ENCODE measurements around the gene MALAT1.
"Not testable (repeated sequence)": the region's sequence is repeated elsewhere in the genome, so short reads cannot be mapped to it uniquely, and the experiment has no call there.

The MALAT1 gene

GRCh38 chr11:65499713-65500386, 1.0 kb downstream of the MALAT1 start:
- DNase-seq = no peak

GRCh38 chr11:65500387-65501185, 1.7 kb downstream of the MALAT1 start:
- DNase-seq = no peak

DNA sequence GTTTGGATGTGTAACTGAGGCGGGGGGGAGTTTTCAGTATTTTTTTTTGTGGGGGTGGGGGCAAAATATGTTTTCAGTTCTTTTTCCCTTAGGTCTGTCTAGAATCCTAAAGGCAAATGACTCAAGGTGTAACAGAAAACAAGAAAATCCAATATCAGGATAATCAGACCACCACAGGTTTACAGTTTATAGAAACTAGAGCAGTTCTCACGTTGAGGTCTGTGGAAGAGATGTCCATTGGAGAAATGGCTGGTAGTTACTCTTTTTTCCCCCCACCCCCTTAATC, 2.3 kb downstream of the MALAT1 start:
- DNase-seq = no peak

- no peak for DNase-seq
These were observed 2.8 kb downstream of the MALAT1 start for GRCh38 chr11:65501472-65502273.

DNA sequence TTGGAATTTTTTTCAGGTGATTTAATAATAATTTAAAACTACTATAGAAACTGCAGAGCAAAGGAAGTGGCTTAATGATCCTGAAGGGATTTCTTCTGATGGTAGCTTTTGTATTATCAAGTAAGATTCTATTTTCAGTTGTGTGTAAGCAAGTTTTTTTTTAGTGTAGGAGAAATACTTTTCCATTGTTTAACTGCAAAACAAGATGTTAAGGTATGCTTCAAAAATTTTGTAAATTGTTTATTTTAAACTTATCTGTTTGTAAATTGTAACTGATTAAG, 3.4 kb downstream of the MALAT1 start:
- DNase-seq = no peak

DNA sequence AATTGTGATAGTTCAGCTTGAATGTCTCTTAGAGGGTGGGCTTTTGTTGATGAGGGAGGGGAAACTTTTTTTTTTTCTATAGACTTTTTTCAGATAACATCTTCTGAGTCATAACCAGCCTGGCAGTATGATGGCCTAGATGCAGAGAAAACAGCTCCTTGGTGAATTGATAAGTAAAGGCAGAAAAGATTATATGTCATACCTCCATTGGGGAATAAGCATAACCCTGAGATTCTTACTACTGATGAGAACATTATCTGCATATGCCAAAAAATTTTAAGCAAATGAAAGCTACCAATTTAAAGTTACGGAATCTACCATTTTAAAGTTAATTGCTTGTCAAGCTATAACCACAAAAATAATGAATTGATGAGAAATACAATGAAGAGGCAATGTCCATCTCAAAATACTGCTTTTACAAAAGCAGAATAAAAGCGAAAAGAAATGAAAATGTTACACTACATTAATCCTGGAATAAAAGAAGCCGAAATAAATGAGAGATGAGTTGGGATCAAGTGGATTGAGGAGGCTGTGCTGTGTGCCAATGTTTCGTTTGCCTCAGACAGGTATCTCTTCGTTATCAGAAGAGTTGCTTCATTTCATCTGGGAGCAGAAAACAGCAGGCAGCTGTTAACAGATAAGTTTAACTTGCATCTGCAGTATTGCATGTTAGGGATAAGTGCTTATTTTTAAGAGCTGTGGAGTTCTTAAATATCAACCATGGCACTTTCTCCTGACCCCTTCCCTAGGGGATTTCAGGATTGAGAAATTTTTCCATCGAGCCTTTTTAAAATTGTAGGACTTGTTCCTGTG, 3.9 kb downstream of the MALAT1 start:
- DNase-seq = no peak

DNA sequence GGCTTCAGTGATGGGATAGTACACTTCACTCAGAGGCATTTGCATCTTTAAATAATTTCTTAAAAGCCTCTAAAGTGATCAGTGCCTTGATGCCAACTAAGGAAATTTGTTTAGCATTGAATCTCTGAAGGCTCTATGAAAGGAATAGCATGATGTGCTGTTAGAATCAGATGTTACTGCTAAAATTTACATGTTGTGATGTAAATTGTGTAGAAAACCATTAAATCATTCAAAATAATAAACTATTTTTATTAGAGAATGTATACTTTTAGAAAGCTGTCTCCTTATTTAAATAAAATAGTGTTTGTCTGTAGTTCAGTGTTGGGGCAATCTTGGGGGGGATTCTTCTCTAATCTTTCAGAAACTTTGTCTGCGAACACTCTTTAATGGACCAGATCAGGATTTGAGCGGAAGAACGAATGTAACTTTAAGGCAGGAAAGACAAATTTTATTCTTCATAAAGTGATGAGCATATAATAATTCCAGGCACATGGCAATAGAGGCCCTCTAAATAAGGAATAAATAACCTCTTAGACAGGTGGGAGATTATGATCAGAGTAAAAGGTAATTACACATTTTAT, 4.6 kb downstream of the MALAT1 start:
- no peak for DNase-seq

DNA sequence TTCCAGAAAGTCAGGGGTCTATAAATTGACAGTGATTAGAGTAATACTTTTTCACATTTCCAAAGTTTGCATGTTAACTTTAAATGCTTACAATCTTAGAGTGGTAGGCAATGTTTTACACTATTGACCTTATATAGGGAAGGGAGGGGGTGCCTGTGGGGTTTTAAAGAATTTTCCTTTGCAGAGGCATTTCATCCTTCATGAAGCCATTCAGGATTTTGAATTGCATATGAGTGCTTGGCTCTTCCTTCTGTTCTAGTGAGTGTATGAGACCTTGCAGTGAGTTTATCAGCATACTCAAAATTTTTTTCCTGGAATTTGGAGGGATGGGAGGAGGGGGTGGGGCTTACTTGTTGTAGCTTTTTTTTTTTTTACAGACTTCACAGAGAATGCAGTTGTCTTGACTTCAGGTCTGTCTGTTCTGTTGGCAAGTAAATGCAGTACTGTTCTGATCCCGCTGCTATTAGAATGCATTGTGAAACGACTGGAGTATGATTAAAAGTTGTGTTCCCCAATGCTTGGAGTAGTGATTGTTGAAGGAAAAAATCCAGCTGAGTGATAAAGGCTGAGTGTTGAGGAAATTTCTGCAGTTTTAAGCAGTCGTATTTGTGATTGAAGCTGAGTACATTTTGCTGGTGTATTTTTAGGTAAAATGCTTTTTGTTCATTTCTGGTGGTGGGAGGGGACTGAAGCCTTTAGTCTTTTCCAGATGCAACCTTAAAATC, 5.3 kb downstream of the MALAT1 start:
- no peak for DNase-seq

DNA sequence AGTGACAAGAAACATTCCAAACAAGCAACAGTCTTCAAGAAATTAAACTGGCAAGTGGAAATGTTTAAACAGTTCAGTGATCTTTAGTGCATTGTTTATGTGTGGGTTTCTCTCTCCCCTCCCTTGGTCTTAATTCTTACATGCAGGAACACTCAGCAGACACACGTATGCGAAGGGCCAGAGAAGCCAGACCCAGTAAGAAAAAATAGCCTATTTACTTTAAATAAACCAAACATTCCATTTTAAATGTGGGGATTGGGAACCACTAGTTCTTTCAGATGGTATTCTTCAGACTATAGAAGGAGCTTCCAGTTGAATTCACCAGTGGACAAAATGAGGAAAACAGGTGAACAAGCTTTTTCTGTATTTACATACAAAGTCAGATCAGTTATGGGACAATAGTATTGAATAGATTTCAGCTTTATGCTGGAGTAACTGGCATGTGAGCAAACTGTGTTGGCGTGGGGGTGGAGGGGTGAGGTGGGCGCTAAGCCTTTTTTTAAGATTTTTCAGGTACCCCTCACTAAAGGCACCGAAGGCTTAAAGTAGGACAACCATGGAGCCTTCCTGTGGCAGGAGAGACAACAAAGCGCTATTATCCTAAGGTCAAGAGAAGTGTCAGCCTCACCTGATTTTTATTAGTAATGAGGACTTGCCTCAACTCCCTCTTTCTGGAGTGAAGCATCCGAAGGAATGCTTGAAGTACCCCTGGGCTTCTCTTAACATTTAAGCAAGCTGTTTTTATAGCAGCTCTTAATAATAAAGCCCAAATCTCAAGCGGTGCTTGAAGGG, 6.0 kb downstream of the MALAT1 start:
- DNase-seq = no peak

DNA sequence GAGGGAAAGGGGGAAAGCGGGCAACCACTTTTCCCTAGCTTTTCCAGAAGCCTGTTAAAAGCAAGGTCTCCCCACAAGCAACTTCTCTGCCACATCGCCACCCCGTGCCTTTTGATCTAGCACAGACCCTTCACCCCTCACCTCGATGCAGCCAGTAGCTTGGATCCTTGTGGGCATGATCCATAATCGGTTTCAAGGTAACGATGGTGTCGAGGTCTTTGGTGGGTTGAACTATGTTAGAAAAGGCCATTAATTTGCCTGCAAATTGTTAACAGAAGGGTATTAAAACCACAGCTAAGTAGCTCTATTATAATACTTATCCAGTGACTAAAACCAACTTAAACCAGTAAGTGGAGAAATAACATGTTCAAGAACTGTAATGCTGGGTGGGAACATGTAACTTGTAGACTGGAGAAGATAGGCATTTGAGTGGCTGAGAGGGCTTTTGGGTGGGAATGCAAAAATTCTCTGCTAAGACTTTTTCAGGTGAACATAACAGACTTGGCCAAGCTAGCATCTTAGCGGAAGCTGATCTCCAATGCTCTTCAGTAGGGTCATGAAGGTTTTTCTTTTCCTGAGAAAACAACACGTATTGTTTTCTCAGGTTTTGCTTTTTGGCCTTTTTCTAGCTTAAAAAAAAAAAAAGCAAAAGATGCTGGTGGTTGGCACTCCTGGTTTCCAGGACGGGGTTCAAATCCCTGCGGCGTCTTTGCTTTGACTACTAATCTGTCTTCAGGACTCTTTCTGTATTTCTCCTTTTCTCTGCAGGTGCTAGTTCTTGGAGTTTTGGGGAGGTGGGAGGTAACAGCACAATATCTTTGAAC, 6.8 kb downstream of the MALAT1 start:
- DNase-seq = no peak

GRCh38 chr11:65506290-65506771, 7.5 kb downstream of the MALAT1 start:
- no peak for DNase-seq

GRCh38 chr11:65506772-65507505, 8.1 kb downstream of the MALAT1 start:
- no peak for DNase-seq

DNA sequence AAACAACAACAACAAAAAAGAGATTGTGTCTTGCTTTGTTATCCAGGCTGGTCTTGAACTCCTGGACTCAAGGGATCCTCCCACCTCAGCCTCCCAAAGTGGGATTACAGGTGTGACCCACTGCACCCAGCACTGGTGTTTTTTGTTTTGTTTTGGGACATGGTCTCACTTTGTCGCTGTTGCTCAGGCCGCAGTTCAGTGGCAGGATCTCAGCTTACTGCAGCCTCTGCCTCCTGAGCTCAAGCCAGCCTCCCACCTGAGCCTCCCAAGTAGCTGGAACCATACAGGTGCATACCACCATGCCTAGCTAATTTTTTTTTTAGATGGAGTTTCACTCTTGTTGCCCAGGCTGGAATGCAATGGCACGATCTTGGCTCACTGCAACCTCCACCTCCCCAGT, 13.5 kb downstream of the MALAT1 start:
- not testable (repeated sequence) for DNase-seq

- no peak for DNase-seq
These were observed 17.5 kb downstream of the MALAT1 start for GRCh38 chr11:65516135-65516968.

GRCh38 chr11:65518941-65519549, 20.2 kb downstream of the MALAT1 start:
- DNase-seq = not testable (repeated sequence)

GRCh38 chr11:65521777-65522521, 23.1 kb downstream of the MALAT1 start:
- not testable (repeated sequence) for DNase-seq
